ENCODE data around the gene FRMD4B. TPM values are rescaled to one million over a fixed set of nuclear protein-coding genes. Genes with fewer than 3 reads are reported as not detected.

FRMD4B gene
- total RNA-seq, 1 experiment from 2014 or later: 0.90 TPM

- Histone ChIP-seq H3K36me3 (ENCODE audit: control insufficient read depth, insufficient read depth, low read length) (no peaks in the 10 kb centered on the region), H3K27me3 (ENCODE audit: control insufficient read depth, insufficient read depth, low read length) (no peaks in the 10 kb centered on the region), H3K4me1 (ENCODE audit: control insufficient read depth, insufficient read depth, low read length) (no peaks in the 10 kb centered on the region), H3K9me3 (ENCODE audit: control insufficient read depth, insufficient read depth, low read depth, low read length) (no peaks in the 10 kb centered on the region), H3K4me3 (ENCODE audit: low read depth in 2 of 2, low read length in 2 of 2) (no peak overlapping the region), H3K27ac (ENCODE audit: low read length) (no peak overlapping the region)
- ATAC-seq: no peak
- intact Hi-C loops (cut with micrococcal nuclease; ENCODE audit: unreplicated experiment) (no loop called here), in situ Hi-C loops (cut with HindIII; ENCODE audit: low pct_unique_long_range_greater_than_20kb, low sequenced_read_pairs) (no loop called here)
- POLR2A ChIA-PET: no interaction called here
- no TSS peak for BruUV-seq (replicated peaks)
- CTCF ChIA-PET: no interaction called here
- TF ChIP-seq TCF7L2 (IDR thresholded peaks at IDR 0.05; ENCODE audit: low read depth, low read length) (no peak), REST (IDR thresholded peaks at IDR 0.05; ENCODE audit: insufficient read depth in 1 of 2, low read depth in 2 of 2, low read length in 1 of 2) (no peak), CTCF (IDR thresholded peaks at IDR 0.05) (no peak)
- no peak for DNase-seq (ENCODE audit: low read depth, low spot score)
Measured at GRCh38 chr3:69260216-69260787, 125.6 kb downstream of the FRMD4B start.

GRCh38 chr3:69259125-69259524 is 126.8 kb downstream of the FRMD4B start:
- H3K9me3 ChIP-seq (ENCODE audit: control insufficient read depth, insufficient read depth, low read depth, low read length): no peaks in the 10 kb centered on the region
- H3K4me3 ChIP-seq (ENCODE audit: low read depth in 2 of 2, low read length in 2 of 2): no peak overlapping the region
- H3K27me3 ChIP-seq (ENCODE audit: control insufficient read depth, insufficient read depth, low read length): no peaks in the 10 kb centered on the region
- ATAC-seq: no peak
- in situ Hi-C loops (cut with HindIII; ENCODE audit: low pct_unique_long_range_greater_than_20kb, low sequenced_read_pairs): no loop called here
- CTCF ChIA-PET: no interaction called here
- POLR2A ChIA-PET: no interaction called here
- BruUV-seq (replicated peaks): no TSS peak
- H3K36me3 ChIP-seq (ENCODE audit: control insufficient read depth, insufficient read depth, low read length): no peaks in the 10 kb centered on the region
- no peak overlapping the region for H3K27ac ChIP-seq (ENCODE audit: low read length)
- H3K4me1 ChIP-seq (ENCODE audit: control insufficient read depth, insufficient read depth, low read length): no peaks in the 10 kb centered on the region
- intact Hi-C loops (cut with micrococcal nuclease; ENCODE audit: unreplicated experiment): no loop called here
- no peak for TF ChIP-seq POLR2AphosphoS5 (IDR thresholded peaks at IDR 0.05; ENCODE audit: low read depth, low read length)
- TF ChIP-seq SIN3A (IDR thresholded peaks at IDR 0.05; ENCODE audit: borderline replicate concordance, insufficient read depth, low read depth, low read length): no peak
- no peak for TF ChIP-seq CTCF (IDR thresholded peaks at IDR 0.05)
- TF ChIP-seq TCF7L2 (IDR thresholded peaks at IDR 0.05; ENCODE audit: low read depth, low read length): no peak
- TF ChIP-seq REST (IDR thresholded peaks at IDR 0.05; ENCODE audit: insufficient read depth in 1 of 2, low read depth in 2 of 2, low read length in 1 of 2): no peak
- no peak for DNase-seq (ENCODE audit: low read depth, low spot score)
